Smooth muscle cell of the brain vasculature (primary cell): ENCODE measurements around the gene ZBTB38.
A peak's percentile ranks its signal among the peaks of the same experiment; 100 is the strongest.

ENCODE experiments used
- DNase-seq: peaks from one replicate; pipeline ENCODE4 v3.0.0-alpha.2; 2012; ENCODE audit warnings: low read depth, low spot score

The ZBTB38 gene

GRCh38 chr3:141402476-141403171, 34.3 kb downstream of the ZBTB38 start:
- DNase-seq: no peak

- DNase-seq: no peak
These were observed 35.3 kb downstream of the ZBTB38 start for GRCh38 chr3:141403576-141403975.

GRCh38 chr3:141405025-141405424, 36.7 kb downstream of the ZBTB38 start:
- no peak for DNase-seq

- DNase-seq: no peak
These were observed 37.3 kb downstream of the ZBTB38 start for GRCh38 chr3:141405591-141405990.

- no peak for DNase-seq
These were observed 38.0 kb downstream of the ZBTB38 start for GRCh38 chr3:141406265-141406664.

GRCh38 chr3:141407047-141407446, 38.7 kb downstream of the ZBTB38 start:
- no peak for DNase-seq

GRCh38 chr3:141407825-141408224, 39.5 kb downstream of the ZBTB38 start:
- DNase-seq: no peak

DNA sequence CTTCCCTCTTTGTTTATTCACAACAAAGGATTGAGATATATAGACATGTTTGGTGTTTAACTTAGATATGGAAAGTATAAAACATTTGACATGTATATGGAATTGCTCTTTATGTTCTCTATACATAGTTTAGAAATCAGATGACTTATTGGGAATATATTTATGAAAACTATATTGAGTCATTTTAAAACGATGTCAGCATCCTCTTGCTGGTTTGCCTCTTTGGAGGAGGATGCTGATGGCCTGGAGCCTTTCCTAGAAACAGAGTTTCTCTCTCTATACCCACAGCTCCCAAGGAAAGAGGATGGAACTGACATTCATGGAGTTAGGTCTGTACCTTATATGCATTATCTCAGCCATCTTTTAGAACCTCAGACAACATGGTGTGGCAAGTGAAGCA, 40.3 kb downstream of the ZBTB38 start:
- DNase-seq: no peak

GRCh38 chr3:141409940-141410241, 41.6 kb downstream of the ZBTB38 start:
- no peak for DNase-seq

- no peak for DNase-seq
These were observed 42.1 kb downstream of the ZBTB38 start for GRCh38 chr3:141410408-141410807.

DNA sequence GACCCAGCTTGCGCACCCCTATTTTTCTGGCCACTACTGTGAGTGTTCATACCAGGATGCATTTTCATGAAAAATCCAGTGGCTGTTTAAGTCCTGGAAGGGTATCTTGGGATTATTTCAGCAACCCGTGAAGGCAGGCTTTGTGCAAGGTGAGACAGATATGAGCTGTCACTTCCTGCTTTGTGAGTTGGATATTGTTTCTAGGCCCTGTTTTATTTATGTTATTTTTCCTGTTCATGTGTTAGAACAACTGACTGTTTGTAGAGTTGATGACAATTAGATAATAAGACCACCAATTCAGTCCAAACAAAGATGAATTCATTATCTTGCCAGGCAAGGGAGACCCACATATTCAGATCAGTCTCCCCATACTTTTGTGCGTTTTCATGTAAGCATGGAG, 42.5 kb downstream of the ZBTB38 start:
- DNase-seq: no peak

GRCh38 chr3:141411251-141411771, 43.0 kb downstream of the ZBTB38 start:
- no peak for DNase-seq

DNA sequence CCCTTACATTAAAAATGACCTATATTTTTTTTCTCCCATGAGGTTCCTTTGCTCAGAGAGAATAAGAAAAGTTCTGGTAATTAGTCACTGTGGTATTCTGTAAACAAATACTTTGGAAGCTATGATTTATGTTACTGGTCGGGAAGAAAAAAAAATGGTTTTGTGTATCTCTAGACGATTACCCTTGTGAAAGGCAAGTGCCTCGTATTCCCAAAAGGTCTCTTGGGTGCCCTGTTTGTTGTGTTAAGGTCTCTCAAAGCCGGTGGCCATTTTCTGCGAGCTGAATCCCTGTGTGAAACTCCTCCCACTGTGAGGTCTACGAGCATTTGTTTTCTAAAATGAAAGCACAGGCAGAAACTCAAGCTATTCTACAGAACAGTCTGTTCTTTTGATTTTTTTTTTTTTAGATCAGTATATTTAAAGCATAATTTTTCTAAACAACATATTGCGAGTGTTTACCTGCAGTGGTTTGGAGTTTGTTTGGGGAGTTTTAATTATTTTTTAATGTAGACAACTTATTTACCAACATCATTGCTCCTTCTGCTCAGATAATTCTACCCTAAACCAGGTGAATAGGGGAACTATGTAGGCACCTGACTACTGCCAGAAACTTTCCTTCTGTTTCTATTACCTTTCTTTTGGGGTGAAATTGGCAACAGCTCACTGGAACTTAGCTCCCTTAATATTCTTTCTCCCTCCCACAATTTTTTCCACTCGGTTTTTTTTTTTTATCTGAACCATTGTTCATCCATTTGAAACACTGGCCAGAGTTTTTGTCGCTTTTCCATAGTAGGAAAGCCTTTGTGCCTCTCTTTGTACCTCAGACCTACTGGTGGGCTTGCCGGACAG, 44.0 kb downstream of the ZBTB38 start:
- peak; percentile 69 for DNase-seq

DNA sequence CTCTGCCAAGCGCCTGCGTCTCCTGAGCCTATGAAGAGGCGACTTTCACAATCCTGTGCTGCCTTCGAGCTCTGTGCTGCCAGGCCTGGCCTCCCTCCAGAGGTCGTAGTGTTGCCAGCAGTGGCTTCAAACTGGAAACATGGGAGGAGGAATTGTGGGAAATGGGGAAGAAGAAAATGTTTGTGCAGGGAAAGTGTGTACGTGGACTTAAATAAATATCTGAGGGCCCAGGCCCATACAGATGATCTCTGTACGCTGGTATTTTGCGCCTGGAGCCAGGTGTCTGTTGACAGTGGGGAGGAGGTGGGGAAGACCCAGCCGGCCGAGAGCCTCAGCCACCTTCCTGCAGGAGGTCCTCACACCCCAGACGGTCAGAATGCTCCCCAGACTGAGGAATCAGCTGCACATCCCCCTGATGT, 44.6 kb downstream of the ZBTB38 start:
- no peak for DNase-seq

GRCh38 chr3:141413391-141413790, 45.1 kb downstream of the ZBTB38 start:
- no peak for DNase-seq

DNA sequence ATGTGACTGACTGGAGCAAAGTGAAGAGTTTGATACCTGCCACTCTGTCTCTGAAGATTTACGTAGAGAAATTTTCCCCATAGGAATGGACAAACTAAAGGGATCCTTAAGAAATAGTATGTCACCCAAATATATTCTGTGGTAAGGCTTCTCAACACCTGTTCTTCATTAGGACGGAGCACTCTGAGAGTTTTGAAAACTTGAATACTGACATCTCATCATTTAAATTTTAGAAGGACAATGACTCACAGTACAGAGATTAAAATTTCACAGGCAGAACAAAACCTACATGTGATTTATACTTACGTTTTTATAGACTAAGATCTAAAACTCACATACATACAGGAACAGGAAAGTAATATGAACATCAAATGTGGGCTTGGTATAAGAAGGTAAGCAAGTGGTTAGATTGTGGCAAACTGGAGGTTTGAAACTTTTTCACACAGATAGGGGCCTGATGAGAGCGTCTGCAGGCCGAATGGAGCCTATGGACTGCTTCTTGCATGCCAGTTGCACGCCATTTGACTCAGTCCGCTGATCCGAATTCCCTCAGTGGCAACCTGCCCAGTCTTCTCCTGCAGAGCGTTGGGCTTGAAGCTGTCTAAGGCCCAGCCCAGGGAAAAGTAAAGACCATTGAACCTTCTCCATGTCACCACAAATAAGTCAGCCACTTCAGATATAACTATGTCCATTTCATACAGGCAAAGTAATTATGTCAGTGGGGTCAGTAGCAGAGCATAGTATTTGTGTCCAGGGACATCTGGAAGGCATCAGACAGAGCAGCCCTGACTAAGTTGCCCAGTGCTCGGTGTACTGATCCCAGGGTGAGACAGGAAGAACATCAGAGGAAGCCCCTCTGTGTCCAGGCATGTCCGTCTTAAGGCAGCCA, 45.7 kb downstream of the ZBTB38 start:
- no peak for DNase-seq

DNA sequence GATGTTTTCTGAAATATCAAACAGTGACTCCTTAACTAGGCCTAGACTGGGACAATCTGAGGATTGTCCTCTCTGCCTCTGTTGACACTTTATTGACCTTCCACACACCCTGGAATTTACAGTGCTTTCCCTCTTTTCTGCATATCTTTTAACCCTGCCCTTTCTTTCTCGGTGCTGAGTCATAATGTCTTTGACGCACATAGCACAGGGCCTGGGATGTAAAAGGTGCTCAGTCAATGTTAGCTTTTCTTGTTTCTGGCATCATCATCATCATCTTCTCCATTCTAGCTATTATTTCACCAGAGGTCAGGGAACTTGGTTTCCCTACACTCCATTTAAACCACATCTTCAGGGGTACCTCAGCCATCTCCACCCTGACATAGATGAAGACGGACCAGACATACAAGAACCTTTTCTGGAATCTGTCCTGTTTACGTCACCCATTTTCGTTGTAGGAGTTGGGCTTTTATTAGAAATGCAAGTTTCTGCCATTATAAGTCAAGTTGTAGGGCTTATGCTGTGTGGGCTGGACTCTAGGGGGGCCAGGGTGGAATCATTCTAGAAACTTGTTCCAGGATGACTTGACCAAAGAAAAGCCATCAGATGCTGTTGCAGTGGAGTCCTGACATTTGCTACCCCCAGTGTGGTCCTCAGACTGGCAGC, 46.6 kb downstream of the ZBTB38 start:
- no peak for DNase-seq

DNA sequence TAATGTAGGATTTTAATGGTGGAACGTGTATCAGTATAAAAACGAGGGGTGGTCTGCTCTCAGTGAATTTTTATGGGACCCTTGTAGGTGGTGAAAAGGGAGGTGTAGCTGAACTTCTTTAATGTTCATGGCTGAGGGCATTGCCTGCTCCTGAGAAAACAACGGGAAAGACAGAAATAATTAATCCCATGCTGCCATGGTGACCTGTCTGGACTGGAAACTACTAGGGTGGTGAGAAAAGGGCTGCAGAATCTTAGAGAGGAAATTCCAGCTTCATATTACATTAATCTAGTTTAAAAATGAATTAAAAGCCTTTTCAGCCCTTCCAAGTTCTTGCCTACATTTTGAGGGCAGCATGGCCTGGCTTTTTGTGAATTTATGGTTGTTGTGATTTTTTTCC, 47.6 kb downstream of the ZBTB38 start:
- DNase-seq: no peak
